Uterus (tissue), 2 donors: ENCODE results near the gene E2F6.

Experiments
- POLR2A ChIP-seq, 2 donors: fragments of 450-650 bp; IDR thresholded peaks; one replicate each; pipeline ENCODE4 v1.6.1; 2016; ENCODE audit warnings: antibody characterized with exemption in 2 of 2, mild to moderate bottlenecking in 1 of 2, moderate library complexity in 1 of 2
- TF ChIP-seq, protein P1 (sequence below), 4 experiments: fragments of 200-600 bp in 2 of 4; fragments of 450-650 bp in 2 of 4; sonication (generic) in 2 of 4; IDR thresholded peaks; one replicate each; pipeline ENCODE4 v1.5.1; 2016 to 2019; ENCODE audit warnings: antibody characterized with exemption in 4 of 4, mild to moderate bottlenecking in 2 of 4, moderate library complexity in 1 of 4

DNA sequence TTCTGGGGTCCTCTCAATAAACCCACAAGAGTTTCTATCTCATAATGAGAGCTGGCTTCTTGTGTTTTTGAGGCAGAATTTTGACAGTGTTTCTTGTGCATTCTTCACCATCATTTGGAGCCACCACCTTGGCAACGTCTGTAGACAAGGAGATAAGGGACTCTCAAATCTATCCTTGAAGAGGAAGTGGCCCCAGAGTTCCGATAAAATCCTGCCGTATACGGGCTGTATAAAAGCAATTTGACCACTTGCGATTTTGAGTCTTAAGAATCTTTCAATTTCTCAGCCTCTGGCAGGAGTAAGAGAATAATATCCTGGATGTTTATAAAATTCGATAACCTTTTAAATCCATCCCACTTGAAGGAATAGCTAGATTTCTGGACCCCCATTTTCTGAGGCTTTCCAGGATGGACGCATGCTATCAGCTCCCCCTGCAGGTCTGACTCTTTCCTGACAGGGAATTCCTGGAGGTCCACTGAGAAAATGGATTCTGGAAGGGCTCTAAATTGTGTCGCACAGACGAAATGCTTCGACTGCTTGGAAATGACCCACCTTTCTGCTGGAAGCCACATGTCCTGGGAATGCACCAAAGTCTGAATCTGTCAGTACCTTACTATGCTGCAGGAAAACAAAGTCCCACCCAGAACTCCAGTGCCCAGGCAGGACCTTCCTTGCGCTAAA lies 54.1 kb downstream of the E2F6 start:
- TF ChIP-seq, protein P1, sequence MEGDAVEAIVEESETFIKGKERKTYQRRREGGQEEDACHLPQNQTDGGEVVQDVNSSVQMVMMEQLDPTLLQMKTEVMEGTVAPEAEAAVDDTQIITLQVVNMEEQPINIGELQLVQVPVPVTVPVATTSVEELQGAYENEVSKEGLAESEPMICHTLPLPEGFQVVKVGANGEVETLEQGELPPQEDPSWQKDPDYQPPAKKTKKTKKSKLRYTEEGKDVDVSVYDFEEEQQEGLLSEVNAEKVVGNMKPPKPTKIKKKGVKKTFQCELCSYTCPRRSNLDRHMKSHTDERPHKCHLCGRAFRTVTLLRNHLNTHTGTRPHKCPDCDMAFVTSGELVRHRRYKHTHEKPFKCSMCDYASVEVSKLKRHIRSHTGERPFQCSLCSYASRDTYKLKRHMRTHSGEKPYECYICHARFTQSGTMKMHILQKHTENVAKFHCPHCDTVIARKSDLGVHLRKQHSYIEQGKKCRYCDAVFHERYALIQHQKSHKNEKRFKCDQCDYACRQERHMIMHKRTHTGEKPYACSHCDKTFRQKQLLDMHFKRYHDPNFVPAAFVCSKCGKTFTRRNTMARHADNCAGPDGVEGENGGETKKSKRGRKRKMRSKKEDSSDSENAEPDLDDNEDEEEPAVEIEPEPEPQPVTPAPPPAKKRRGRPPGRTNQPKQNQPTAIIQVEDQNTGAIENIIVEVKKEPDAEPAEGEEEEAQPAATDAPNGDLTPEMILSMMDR (IDR thresholded peaks at IDR 0.05) = peak; percentile 77 to 84 (median 82)
- TF ChIP-seq POLR2A (IDR thresholded peaks at IDR 0.05) = no peak
